Liver (tissue), 9 donors: ENCODE measurements around the gene PKD1L1. TPM values are rescaled to one million over a fixed set of nuclear protein-coding genes. Genes with fewer than 3 reads are reported as not detected.

Source experiments
- DNase-seq: peaks from one replicate; pipeline ENCODE4 v3.0.0-alpha.2; 2017; ENCODE audit warnings: low spot score
- H3K27ac ChIP-seq, 2 donors: one replicate each; pipeline ENCODE4 v1.7.0; 2013; ENCODE audit warnings: inconsistent platforms in 2 of 2, low read length in 2 of 2, control low read depth in 1 of 2, low read depth in 1 of 2, mild to moderate bottlenecking in 1 of 2
- H3K27me3 ChIP-seq, 4 donors: one replicate each; pipeline versions ENCODE4 v1.6.1 to v1.7.0; 2013; ENCODE audit warnings: low read length in 3 of 4, inconsistent platforms in 1 of 4, mild to moderate bottlenecking in 1 of 4, moderate library complexity in 1 of 4; ENCODE audit not compliant: control insufficient read depth in 4 of 4, insufficient read depth in 4 of 4
- H3K36me3 ChIP-seq, 4 donors: one replicate each; pipeline versions ENCODE4 v1.6.1 to v1.7.0; 2013; ENCODE audit warnings: low read length in 3 of 4, mild to moderate bottlenecking in 3 of 4, low read depth in 1 of 4, moderate library complexity in 1 of 4; ENCODE audit not compliant: control insufficient read depth in 4 of 4, insufficient read depth in 3 of 4
- H3K4me1 ChIP-seq, 4 donors: one replicate each; pipeline versions ENCODE4 v1.6.1 to v1.7.0; 2013; ENCODE audit warnings: low read length in 3 of 4, mild to moderate bottlenecking in 3 of 4, moderate library complexity in 1 of 4; ENCODE audit not compliant: control insufficient read depth in 4 of 4, insufficient read depth in 4 of 4
- H3K4me3 ChIP-seq, 3 donors: one replicate each; pipeline versions ENCODE4 v1.6.1 to v1.7.0; 2013; ENCODE audit warnings: low read length in 3 of 3, control low read depth in 1 of 3, low read depth in 1 of 3, mild to moderate bottlenecking in 1 of 3
- H3K9ac ChIP-seq, 2 donors: one replicate each; pipeline ENCODE4 v1.7.0; 2013; ENCODE audit warnings: low read length in 2 of 2, mild to moderate bottlenecking in 2 of 2, moderate library complexity in 2 of 2, control low read depth in 1 of 2, low read depth in 1 of 2
- H3K9me3 ChIP-seq, 4 donors: one replicate each; pipeline versions ENCODE4 v1.6.1 to v1.7.0; 2013; ENCODE audit warnings: low read length in 3 of 4; ENCODE audit not compliant: control insufficient read depth in 4 of 4
- ATF3 ChIP-seq: IDR thresholded peaks from 2 replicates; pipeline ENCODE4 v1.6.1; 2016; ENCODE audit warnings: antibody characterized with exemption
- CTCF ChIP-seq: fragments of 150-350 bp; IDR thresholded peaks from 2 replicates; pipeline ENCODE4 v1.5.1; 2017; ENCODE audit warnings: improper control_type of control experiment, low read depth, low read length; ENCODE audit not compliant: missing input control
- EGR1 ChIP-seq, 2 donors: IDR thresholded peaks; 2 replicates each; pipeline ENCODE4 v1.6.1; 2016 to 2018; ENCODE audit warnings: antibody characterized with exemption in 2 of 2, low read depth in 2 of 2
- FOXA1 ChIP-seq: IDR thresholded peaks from 2 replicates; pipeline ENCODE4 v1.6.1; 2016; ENCODE audit warnings: antibody characterized with exemption
- FOXA2 ChIP-seq: IDR thresholded peaks from 2 replicates; pipeline ENCODE4 v1.6.1; 2016; ENCODE audit warnings: antibody characterized with exemption
- GABPA ChIP-seq, 2 donors: IDR thresholded peaks in 1 of 2; conservative IDR thresholded peaks in 1 of 2; 2 replicates each; pipeline ENCODE4 v1.6.1; 2016; ENCODE audit warnings: antibody characterized with exemption in 2 of 2, mild to moderate bottlenecking in 1 of 2, moderate library complexity in 1 of 2
- HNF4A ChIP-seq, 2 donors: conservative IDR thresholded peaks; 2 replicates each; pipeline ENCODE4 v1.6.1; 2016; ENCODE audit warnings: antibody characterized with exemption in 2 of 2, mild to moderate bottlenecking in 2 of 2
- HNF4G ChIP-seq: IDR thresholded peaks from 2 replicates; pipeline ENCODE4 v1.6.1; 2016; ENCODE audit warnings: antibody characterized with exemption
- JUND ChIP-seq, 2 donors: IDR thresholded peaks; 2 replicates each; pipeline ENCODE4 v1.6.1; 2016; ENCODE audit warnings: antibody characterized with exemption in 2 of 2
- MAX ChIP-seq: IDR thresholded peaks from 2 replicates; pipeline ENCODE4 v1.6.1; 2016; ENCODE audit warnings: antibody characterized with exemption
- NR2F2 ChIP-seq: IDR thresholded peaks from 2 replicates; pipeline ENCODE4 v1.6.1; 2016; ENCODE audit warnings: antibody characterized with exemption
- RAD21 ChIP-seq, 2 donors: IDR thresholded peaks; 2 replicates each; pipeline ENCODE4 v1.6.1; 2016; ENCODE audit warnings: antibody characterized with exemption in 2 of 2, mild to moderate bottlenecking in 2 of 2
- REST ChIP-seq: IDR thresholded peaks from 2 replicates; pipeline ENCODE4 v1.6.1; 2016; ENCODE audit warnings: antibody characterized with exemption, mild to moderate bottlenecking
- RXRA ChIP-seq, 2 donors: IDR thresholded peaks; 2 replicates each; pipeline ENCODE4 v1.6.1; 2017 to 2018; ENCODE audit warnings: antibody characterized with exemption in 2 of 2, mild to moderate bottlenecking in 1 of 2
- SP1 ChIP-seq: IDR thresholded peaks from 2 replicates; pipeline ENCODE4 v1.6.1; 2018; ENCODE audit warnings: antibody characterized with exemption, mild to moderate bottlenecking
- TAF1 ChIP-seq: conservative IDR thresholded peaks from 2 replicates; pipeline ENCODE4 v1.6.1; 2016; ENCODE audit warnings: antibody characterized with exemption, mild to moderate bottlenecking
- YY1 ChIP-seq: IDR thresholded peaks from 2 replicates; pipeline ENCODE4 v1.6.1; 2016; ENCODE audit warnings: antibody characterized with exemption, mild to moderate bottlenecking
- ZBTB33 ChIP-seq: IDR thresholded peaks from 2 replicates; pipeline ENCODE4 v1.6.1; 2016; ENCODE audit warnings: antibody characterized with exemption
- WGBS: extraction: QIAGEN DNeasy Blood & Tissue Kit; methylation state at CpG from one replicate; pipeline ENCODE4 v1.1.7; 2013; 5-methylcytosine and 5-hydroxymethylcytosine counted together
- polyA plus RNA-seq, 2 donors: library from polyadenylated mRNA; stranded (reverse) in 1 of 2; unstranded in 1 of 2; fragments of 200-250 nt in 1 of 2; fragments of >200 nt in 1 of 2; fragmentation: Nextera tagmentation in 1 of 2; extraction: Ambion mirVana in 1 of 2; gene quantifications; one replicate each; pipeline versions ENCODE4 v1.2.1 to v1.2.3, GENCODE V29; 2013 to 2015
- total RNA-seq, 2 donors: library from RNA; depleted of rRNA; stranded (reverse); fragments of >200 nt; gene quantifications; one replicate each; pipeline ENCODE4 v1.2.3, GENCODE V29; 2014
- donor health status: healthy.
- donor health status: healthy.
- donor health status: healthy.
- donor health status: healthy.
- donor health status: healthy.

PKD1L1 gene
- total and polyA plus RNA-seq, 4 donors = 0.08 to 0.25 (median 0.11) TPM

GRCh38 chr7:47743965-47744591 lies 204.2 kb downstream of the PKD1L1 start:
- TF ChIP-seq EGR1 (IDR thresholded peaks at IDR 0.05; ENCODE audit: low read depth in 2 of 2) (no peak), REST (no peak), RXRA (IDR thresholded peaks at IDR 0.05) (no peak), NR2F2 (no peak), MAX (no peak), GABPA (IDR thresholded peaks at IDR 0.05 in 1 of 2, conservative IDR thresholded peaks at IDR 0.05 in 1 of 2) (no peak), TAF1 (no peak), HNF4G (no peak), JUND (IDR thresholded peaks at IDR 0.05) (no peak), RAD21 (IDR thresholded peaks at IDR 0.05) (no peak), ATF3 (no peak), ZBTB33 (no peak), FOXA1 (no peak), FOXA2 (no peak), YY1 (no peak), SP1 (no peak)
- Histone ChIP-seq H3K9ac (no peak overlapping the region), H3K27me3 (no peaks in the 10 kb centered on the region), H3K36me3 (no peaks in the 10 kb centered on the region), H3K9me3 (no peaks in the 10 kb centered on the region), H3K27ac (no peak overlapping the region), H3K4me3 (no peak overlapping the region), H3K4me1 (no peaks in the 10 kb centered on the region)
- WGBS = 69% methylated on average over 25 of the region's 25 CpGs
- DNase-seq = no peak

GRCh38 chr7:47741984-47742383 lies 206.3 kb downstream of the PKD1L1 start:
- no peaks in the 10 kb centered on the region for H3K27me3 ChIP-seq
- TF ChIP-seq MAX (no peak), ZBTB33 (no peak), RAD21 (IDR thresholded peaks at IDR 0.05) (no peak), FOXA1 (no peak), CTCF (no peak), RXRA (IDR thresholded peaks at IDR 0.05) (no peak), EGR1 (IDR thresholded peaks at IDR 0.05; ENCODE audit: low read depth in 2 of 2) (no peak), FOXA2 (no peak), TAF1 (no peak), GABPA (IDR thresholded peaks at IDR 0.05 in 1 of 2, conservative IDR thresholded peaks at IDR 0.05 in 1 of 2) (no peak), HNF4A (conservative IDR thresholded peaks at IDR 0.05) (no peak), YY1 (no peak)
- no peaks in the 10 kb centered on the region for H3K36me3 ChIP-seq
- WGBS = 93% methylated on average over 6 of the region's 6 CpGs
- H3K9ac ChIP-seq = no peak overlapping the region
- H3K4me1 ChIP-seq = no peaks in the 10 kb centered on the region
- no peak overlapping the region for H3K27ac ChIP-seq
- no peak overlapping the region for H3K4me3 ChIP-seq
- no peaks in the 10 kb centered on the region for H3K9me3 ChIP-seq
- no peak for DNase-seq
